HTR-8/SVneo (cell line): ENCODE results near the gene MAP2K5.

Experiments
- DNase-seq: peaks from one replicate; pipeline ENCODE4 v3.0.0; 2011; ENCODE audit warnings: low spot score, mixed read lengths; ENCODE audit not compliant: insufficient read length
- FAIRE-seq: peaks from 2 replicates; lab custom pipeline; 2011; peaks lifted over from hg19 to GRCh38; lab: Jason Lieb, UNC

The MAP2K5 gene

DNA sequence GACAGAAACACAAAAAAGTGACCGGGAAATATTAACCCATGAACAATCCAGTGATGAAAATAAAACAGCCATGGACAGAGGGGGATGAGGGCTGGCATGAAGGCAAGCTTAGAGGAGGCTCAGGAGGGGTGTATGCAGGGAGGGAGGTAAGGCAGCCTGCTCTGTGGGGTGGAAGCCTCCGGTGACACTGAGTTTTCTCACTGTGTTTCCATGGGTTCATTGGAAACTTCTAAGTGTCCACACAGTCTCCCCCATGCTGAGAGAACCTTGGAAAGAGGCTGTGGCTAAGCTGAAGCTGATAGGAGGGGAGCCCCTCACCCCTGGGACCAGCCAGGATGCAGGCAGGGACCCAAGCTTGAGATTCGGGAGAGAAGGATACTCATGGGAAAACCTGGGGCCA is 276.0 kb downstream of the MAP2K5 start:
- DNase-seq: no peak
- FAIRE-seq: no peak

DNA sequence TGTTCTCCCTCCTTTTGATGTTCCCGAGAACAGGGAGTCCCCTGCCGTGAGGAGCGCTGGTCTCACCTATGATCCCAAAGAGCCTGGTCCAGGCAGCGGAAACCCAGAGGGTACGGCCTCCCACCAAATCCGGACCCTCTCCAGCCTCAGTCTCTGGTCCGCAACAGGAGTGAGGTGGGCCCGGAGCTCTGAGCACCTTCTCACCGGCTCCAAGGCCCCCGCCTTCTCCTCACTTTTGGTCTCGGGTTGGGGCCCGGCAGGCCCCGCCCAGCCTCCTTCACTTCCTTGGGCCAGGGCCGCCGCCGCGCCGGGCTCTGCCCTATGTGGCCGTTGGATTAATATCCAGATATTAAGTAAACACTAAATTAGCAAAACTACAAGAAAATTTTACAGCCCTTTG is 277.1 kb downstream of the MAP2K5 start:
- no peak for FAIRE-seq

DNA sequence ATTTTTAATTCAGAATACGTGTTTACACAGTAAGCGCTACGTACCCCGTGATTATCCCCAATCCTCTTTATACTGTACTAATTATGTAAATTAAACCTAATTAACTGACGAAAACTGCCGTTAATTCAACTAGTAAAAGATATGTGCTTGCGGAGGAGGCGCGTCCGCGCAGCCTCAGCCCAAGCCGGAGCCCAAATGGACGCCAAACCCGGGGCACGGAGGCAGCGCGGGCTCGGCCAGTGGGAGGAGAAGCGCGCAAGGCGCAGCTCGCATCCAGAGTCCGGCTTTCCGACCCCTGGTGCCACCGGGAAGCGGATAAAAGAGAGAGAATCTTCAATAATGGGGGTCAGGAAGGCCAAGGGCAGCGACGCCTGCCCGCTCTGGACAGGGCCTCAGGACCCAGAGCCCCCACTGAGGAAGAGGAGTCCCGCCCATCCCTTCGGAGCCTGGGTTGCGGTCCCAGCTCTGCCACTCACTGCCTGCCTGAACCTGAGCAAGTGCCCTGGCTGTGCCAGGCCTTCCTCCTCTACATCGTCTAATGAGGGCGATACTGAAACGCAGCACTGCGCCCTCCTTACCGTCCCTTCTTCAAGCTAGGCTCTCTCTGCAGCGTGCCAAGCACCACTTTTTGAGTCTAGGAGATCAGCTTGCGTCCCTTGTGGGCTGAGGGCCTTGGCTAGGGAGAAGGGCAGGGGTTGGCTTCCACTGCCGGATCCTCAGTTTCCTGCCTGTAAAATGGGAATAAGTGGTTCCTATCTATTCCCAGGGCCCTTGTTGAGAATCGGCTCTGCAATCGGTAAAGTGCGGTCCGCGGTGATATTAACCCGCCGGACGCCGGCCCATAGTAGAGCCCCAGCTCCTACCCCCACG is 277.9 kb downstream of the MAP2K5 start:
- no peak for DNase-seq
- no peak for FAIRE-seq

More for the DNA sequence above, 277.1 kb downstream of the MAP2K5 start:
- DNase-seq: no peak

DNA sequence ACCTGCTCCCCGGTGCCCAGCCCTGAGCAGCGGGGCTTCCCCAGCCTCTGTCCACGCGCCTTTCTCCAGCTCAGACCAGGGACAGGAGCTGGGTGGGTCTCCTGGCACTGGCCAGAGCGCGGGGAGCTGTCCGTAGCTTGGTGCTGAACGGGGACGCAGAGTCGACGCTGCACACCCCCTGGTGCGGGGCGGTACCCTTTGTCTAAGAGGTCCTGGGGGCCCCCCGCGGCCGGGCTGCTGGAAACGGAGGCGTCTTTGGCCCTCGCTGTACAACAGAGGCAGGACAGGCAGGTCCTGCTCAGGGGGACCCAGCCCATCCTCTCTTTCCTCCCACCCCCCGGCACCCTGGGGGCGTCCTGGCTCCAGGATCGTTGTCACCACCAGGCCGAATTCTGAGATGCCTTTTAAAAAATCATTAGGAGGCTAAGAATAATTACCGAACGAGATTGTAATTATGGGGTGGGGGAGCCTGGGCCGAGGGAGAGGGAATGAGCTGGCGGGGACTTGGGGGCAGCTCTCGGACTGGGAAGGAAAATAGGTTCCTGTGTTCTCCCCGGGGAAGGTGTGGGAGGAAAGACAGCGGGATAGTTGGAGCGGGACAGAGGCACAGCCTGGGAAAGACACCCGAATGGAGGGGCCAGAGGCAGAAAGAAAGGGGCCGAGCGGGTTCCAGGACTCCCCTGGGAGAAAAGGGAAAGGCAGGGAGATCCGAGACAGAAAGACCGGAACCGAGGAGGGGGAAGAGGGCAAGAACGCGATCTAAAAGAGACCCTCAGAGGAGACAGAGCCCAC is 278.7 kb downstream of the MAP2K5 start:
- DNase-seq (peak; percentile 79), FAIRE-seq (peak; percentile 9)

DNA sequence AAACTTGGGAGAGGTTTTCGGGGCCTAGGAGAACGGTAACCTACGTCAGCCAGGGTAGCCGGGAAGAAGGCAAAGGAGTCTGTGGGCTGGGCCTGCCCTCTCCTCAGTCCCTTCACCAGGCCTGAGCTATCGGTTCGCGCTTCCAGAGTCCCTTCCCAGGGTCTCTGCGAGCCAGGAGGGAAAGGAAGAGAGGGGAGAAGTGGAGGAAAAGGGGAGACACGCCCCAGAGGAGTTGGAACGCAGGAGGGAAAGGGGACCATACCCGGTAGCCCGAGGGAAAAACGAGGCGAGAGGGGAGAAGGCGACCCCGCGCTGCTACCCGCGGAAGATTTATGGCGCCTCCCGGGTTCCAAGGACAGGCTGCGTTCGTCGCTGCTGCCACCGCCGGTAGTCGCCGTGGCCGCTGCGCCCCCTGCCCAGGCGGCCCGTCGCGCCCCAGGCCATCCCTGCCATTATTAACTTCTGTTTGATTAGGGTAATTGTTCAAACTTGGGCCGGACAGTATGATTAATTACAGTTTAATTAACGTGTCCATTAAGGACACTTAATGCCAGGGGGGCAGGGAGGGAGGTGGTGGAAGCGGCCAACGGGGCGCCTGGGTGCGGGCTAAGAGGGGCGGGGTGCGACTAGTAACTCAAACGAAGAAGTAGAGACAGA is 279.4 kb downstream of the MAP2K5 start:
- FAIRE-seq: no peak
- no peak for DNase-seq

DNA sequence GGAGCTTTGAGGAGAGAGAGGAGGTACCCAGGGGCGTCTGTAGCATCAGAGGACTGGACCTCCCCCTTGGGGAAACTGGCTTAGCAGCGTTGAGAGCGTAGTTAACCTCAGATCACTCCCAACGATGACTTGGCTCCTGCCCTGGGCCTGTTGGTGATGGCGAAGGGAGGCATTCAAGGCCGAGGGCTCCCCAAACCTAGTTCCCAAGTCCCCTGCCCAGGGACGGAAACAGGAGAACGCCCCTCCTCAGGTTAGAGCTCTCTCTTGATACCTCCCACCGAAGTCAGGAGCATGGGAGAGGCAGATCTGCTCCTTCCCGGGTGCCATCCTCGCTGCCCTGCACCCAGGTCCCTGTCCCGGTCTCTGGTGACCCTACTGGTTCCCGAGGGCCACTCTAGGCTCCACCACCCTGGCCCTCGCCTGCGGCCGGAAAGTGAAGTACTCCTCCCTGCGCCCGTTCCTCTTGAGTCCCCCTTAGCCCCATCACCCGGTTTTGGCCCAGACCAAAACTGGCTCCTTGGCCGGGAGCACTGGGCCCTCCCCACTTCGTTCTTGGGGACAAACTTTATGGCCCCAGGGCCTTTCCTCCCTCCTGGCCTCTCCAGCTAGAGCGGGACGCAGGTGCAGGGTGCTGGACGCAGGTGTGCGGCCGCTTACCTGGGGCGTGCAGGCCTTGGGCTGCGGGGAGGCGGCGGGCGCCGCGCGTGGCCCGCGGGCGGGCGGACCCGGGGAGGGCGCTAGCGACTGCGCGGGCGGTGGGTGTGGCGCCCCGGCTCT is 280.2 kb downstream of the MAP2K5 start:
- no peak for FAIRE-seq
- no peak for DNase-seq

DNA sequence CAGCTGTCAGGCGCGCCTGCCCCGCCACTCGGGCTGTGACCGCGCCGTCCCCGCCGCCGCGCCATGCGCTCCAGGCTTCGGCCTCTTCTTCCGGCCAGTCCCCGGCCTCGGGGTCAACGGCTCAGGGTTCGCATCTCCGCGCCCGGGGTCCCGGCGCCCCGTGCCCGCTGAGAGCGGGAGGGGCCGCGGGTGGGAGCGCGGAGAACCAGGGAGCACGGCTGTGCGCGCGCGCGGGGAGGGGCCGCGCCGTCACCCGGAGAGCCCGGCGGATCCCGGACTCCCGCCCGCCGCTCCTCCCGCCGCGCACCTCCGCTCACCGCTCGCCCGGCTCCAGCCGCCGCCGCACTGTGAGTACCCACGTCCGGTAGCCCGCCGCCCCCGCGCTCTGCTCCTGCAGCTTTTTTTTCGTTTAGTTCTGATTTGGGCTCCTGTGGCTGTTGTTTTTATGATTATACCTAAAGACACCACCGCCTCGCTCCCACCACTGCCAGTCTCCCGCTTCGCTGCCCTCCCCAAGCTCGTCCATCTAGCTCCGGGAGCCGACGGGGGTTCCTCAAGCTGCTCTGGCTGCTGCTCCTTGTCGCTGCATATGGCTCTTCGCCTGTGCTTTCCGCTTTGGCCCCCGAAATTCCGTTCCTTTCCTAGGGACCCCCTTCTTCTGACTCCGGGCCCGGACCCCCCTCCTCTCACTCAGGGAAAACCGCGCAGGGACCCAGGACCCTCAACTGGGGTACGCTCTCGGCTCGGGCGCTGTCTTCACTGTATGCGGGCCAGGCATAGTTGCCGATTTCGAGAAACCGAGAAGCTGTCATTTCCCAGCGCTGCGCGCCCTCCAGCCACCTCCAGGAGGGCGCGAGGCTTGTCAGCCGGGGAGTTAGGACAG is 281.1 kb downstream of the MAP2K5 start:
- FAIRE-seq (no peak), DNase-seq (no peak)

DNA sequence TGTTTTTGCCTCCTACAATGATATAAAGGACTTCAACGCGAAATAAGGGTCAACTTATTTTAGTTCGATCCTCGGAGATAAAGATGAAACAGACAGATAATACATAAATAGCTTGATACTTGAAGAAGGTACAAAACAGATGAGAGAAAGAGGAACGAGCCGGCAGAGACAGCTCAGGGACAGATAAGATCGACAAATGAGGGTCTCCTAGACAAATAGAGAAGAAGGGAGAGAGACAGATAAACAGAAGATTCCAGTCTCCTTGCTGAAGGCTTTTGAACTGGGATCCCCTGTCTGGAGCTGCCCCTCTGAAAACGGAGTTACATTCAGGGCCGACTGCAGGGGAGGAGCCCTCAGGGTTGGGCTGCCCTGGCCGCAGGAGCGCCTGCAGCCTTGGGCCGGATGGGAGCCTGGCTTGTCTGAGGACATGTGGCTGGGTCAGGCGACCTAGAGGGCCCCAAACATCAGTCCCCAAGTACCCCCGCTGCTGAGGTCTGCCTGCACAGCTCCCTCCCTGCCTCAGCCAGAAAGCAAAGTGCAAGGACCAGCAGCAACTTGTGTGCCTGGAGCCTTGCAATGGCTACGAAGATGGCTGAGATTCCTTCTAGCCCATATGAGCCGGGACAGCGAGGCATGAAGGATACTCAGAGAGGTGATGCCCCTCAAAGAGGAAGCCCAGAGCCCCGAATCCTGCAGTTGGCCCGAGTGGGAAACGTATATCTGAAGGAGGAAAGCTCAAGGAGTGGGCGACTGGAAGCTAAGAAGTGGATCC is 281.9 kb downstream of the MAP2K5 start:
- DNase-seq (no peak), FAIRE-seq (no peak)

DNA sequence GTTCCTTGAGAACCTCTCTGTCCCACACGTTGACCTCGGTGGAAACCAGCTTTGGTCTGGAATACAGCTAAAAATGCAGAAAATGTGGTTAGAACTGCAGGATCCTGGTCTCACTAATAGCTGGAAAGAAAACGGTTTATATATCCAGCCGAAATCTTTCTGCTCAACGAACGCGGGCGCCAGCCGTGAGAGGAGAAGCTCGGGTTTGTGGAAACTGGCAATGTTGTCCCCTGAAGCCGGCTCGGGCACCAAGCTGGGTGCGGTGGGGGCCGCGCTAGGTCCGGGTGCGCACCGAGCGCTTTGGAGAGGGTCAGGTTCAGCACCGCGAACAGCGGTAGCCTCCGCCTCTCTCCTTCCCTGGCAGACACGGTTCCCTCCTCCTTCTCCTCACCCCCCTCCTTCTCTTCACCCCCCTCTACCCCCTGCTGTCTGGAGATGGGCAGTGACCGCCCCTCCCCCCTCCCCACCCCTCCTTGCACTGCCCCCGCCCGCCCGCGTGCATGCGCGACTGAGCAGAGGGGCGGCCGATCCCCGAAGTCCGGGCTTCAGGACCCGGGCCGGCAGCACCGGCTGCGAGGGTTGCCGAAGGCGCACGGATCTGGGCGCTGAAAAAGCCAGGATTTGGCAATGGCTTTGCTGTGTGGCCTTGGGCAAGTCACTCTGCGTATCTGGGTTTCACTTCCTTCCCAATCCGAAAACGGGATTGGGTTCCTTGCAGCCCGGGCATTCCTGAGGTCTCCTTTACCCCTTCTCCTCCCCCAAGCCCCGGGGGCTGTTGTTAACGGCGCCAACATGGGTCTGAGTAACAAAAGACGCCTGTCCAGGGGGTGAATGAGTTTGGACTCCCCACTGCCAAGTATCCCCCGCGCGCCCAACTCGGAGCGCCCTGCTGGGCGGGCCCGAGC is 282.7 kb downstream of the MAP2K5 start, which contains the start of gene SKOR1:
TSS of gene SKOR1 (plus strand) at position 534 of the 905 bp plus-strand sequence. CDS start at position 628, 94 bp downstream.
- DNase-seq (no peak), FAIRE-seq (no peak)

DNA sequence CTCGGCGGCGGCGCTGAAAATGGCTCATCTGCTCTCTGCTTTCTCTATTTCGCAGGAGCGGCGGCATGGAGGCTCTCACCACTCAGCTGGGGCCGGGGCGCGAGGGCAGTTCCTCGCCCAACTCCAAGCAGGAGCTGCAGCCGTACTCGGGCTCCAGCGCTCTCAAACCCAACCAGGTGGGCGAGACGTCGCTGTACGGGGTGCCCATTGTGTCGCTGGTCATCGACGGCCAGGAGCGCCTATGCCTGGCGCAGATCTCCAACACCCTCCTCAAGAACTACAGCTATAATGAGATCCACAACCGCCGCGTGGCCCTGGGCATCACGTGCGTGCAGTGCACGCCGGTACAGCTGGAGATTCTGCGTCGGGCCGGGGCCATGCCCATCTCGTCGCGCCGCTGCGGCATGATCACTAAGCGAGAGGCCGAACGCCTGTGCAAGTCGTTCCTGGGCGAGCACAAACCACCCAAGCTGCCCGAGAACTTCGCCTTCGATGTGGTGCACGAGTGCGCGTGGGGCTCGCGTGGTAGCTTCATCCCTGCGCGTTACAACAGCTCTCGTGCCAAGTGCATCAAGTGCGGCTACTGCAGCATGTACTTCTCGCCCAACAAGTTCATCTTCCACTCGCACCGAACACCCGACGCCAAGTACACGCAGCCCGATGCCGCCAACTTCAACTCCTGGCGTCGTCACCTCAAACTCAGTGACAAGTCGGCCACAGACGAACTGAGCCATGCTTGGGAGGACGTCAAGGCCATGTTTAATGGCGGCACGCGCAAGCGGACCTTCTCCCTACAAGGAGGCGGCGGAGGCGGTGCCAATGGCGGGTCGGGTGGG is 283.6 kb downstream of the MAP2K5 start:
- no peak for DNase-seq
- FAIRE-seq: peak; percentile 65

DNA sequence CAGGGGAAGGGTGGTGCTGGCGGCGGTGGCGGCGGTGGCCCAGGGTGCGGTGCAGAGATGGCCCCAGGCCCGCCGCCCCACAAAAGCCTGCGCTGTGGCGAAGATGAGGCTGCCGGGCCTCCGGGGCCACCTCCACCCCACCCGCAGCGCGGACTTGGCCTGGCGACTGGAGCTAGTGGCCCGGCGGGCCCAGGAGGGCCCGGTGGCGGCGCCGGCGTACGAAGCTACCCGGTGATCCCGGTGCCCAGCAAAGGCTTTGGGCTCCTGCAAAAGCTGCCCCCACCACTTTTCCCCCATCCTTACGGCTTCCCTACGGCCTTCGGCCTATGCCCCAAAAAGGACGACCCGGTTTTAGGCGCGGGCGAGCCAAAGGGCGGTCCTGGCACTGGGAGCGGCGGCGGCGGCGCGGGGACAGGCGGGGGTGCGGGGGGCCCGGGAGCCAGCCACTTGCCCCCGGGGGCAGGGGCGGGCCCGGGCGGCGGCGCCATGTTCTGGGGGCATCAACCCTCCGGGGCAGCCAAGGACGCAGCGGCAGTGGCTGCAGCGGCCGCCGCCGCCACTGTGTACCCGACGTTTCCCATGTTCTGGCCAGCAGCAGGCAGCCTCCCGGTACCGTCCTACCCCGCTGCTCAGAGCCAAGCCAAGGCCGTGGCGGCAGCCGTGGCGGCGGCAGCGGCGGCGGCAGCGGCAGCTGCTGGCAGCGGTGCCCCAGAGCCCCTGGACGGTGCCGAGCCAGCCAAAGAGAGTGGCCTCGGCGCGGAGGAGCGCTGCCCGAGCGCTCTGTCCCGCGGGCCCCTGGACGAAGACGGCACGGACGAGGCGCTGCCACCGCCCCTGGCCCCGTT is 284.4 kb downstream of the MAP2K5 start:
- DNase-seq (no peak), FAIRE-seq (no peak)

DNA sequence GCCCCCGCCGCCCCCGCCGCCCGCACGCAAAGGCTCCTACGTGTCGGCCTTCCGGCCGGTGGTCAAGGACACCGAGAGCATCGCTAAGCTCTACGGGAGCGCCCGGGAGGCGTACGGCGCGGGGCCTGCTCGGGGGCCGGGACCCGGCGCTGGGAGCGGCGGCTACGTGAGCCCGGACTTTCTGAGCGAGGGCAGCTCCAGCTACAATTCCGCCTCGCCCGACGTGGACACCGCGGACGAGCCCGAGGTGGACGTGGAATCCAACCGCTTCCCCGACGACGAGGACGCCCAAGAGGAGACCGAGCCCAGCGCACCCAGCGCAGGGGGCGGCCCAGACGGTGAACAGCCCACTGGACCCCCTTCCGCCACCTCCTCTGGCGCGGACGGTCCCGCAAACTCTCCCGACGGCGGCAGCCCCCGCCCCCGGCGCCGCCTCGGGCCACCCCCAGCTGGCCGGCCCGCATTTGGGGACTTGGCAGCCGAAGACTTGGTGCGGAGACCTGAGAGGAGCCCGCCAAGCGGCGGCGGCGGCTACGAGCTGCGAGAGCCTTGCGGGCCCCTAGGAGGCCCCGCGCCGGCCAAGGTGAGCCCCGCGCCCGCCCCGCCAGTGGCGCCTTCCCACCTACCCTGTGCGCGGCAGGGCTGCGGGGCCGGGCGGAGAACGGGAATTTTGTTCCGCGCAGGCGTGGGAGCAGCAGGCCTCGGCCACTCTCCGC is 285.2 kb downstream of the MAP2K5 start:
- FAIRE-seq: no peak
- DNase-seq: no peak

DNA sequence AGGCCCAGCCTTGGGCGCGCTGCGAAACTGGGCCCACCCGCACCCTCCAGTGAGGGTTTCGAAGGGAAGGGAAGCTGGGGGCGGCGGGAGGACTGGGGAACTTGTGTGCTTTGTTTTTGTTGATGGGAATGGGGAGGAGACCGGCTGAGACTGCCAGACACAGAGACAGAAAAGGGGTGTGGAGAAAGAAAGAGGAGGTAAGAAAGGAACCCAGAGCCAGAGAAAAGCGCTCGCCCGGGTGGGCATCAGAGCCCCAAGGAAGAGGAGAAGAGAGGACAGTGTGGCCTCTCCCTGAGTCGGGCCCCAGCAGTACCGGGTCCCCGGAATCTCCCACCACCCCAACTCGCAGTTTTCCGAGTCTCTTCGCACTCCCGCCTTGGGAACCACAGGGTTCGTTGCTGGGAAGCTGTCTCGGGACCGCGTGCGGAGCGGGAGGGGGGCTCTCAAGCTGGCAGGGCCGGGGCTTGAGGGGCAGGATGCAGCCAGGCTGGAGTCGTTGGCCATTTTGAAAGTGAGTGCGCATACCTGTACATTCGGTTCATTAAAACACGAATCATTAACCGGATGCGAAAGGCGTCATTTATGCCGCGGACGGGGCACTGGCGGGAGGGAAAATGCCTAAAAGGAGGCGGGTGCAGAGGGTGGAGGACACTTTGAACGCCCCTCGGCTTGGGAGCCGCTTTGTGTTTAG is 285.9 kb downstream of the MAP2K5 start:
- no peak for DNase-seq
- no peak for FAIRE-seq

DNA sequence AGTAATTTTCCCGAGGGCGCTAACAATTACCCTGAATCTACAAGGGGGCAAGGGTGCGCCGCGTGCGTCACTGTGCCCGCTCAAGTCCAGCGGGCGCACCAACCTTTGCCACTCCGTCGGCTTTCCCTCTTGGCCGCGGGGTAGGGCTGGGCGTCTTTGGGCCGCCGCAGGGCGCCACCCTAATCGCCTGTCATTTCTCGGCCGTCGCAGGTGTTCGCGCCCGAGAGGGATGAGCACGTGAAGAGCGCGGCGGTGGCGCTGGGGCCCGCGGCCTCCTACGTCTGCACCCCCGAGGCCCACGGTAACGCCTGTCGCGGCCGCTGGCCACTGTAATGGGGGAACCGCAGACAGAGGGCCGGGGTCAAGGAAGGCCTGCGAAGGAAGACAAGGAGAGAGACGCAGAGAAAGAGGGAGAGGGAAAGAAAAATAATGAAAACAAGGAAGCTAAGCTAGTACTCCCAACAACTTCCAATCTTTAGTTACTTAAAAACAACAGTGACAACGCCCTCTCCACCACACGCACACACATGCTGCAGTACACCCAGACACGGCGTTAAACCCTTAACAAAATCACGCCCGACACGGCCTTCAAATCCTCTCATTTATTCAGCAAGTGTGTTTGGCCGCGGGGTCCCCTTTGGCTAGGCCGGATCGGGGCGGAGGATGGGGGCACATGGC is 286.6 kb downstream of the MAP2K5 start:
- FAIRE-seq (no peak), DNase-seq (no peak)
